H1 (cell line): Measurements from ENCODE around the gene CACNG6.

Experiments used
- CEBPB ChIP-seq: IDR thresholded peaks from 2 replicates; pipeline ENCODE4 v1.6.1; 2012; ENCODE audit warnings: low read depth, low read length
- CTCF ChIP-seq, 3 experiments: IDR thresholded peaks; 1 replicate in 2 of 3; 2 replicates in 1 of 3; pipeline versions ENCODE4 v1.5.1 to v1.6.1; 2011; ENCODE audit warnings: low read length in 3 of 3, mild to moderate bottlenecking in 3 of 3, inconsistent platforms in 2 of 3, low read depth in 1 of 3, moderate library complexity in 1 of 3; ENCODE audit not compliant: insufficient read depth in 1 of 3; ENCODE audit errors: control extremely low read depth in 1 of 3
- MAX ChIP-seq: IDR thresholded peaks from 2 replicates; pipeline ENCODE4 v1.6.1; 2012; ENCODE audit warnings: inconsistent platforms
- PHF8 ChIP-seq: fragments of 200-600 bp; sonication (generic); conservative IDR thresholded peaks from 2 replicates; pipeline ENCODE4 v1.7.1; 2012; ENCODE audit warnings: low read depth, mild to moderate bottlenecking, inconsistent platforms, low read length, moderate library complexity
- POLR2A ChIP-seq, 2 experiments: IDR thresholded peaks; 1 replicate in 1 of 2; 2 replicates in 1 of 2; pipeline ENCODE4 v1.6.1; 2011; ENCODE audit warnings: low read depth in 2 of 2, low read length in 2 of 2, mild to moderate bottlenecking in 2 of 2; ENCODE audit errors: control extremely low read depth in 1 of 2
- POLR2AphosphoS5 ChIP-seq: IDR thresholded peaks from 2 replicates; pipeline ENCODE4 v1.6.1; 2011; ENCODE audit warnings: low read depth, low read length
- SP4 ChIP-seq: IDR thresholded peaks from 2 replicates; pipeline ENCODE4 v1.6.1; 2012; ENCODE audit warnings: low read length, inconsistent platforms
- TAF7 ChIP-seq: optimal IDR thresholded peaks from 2 replicates; pipeline ENCODE3; 2011; ENCODE audit warnings: low read depth, mild to moderate bottlenecking, inconsistent platforms, low read length, moderate library complexity, borderline replicate concordance
- ZNF274 ChIP-seq: IDR thresholded peaks from 2 replicates; pipeline ENCODE4 v1.7.0; 2012; ENCODE audit warnings: low read length, borderline replicate concordance; ENCODE audit errors: extremely low read depth

GRCh38 chr19:53962887-53963431 is 28.5 kb upstream of the CACNG6 start, which contains the start of gene CACNG8:
- TF ChIP-seq ZNF274 (no peak), CTCF (IDR thresholded peaks at IDR 0.05; ENCODE audit: control extremely low read depth in 1 of 3, insufficient read depth in 1 of 3, low read depth in 1 of 3, low read length in 3 of 3) (no peak), PHF8 (no peak), SP4 (no peak), MAX (peak; percentile 51), TAF7 (no peak), POLR2AphosphoS5 (no peak), POLR2A (IDR thresholded peaks at IDR 0.05; ENCODE audit: control extremely low read depth in 1 of 2, low read depth in 2 of 2, low read length in 2 of 2) (no peak), CEBPB (no peak)
